SK-N-SH (cell line): ENCODE measurements around the gene NLGN1. TPM values are rescaled to one million over a fixed set of nuclear protein-coding genes. Genes with fewer than 3 reads are reported as not detected.

Source experiments
- CTCF ChIA-PET: fragments of 300-600, 350-600 bp; formaldehyde crosslinking; extraction: SDS; loops from one replicate; lab custom pipeline; 2021; lab: Yijun Ruan, JAX
- POLR2A ChIA-PET: fragments of 350-600 bp; sonication (Branson Sonifier 250); formaldehyde crosslinking; extraction: SDS; loops from one replicate; lab custom pipeline; 2020; ENCODE audit warnings: antibody characterized with exemption, inconsistent platforms; lab: Yijun Ruan, JAX
- DNase-seq: peaks from one replicate; pipeline ENCODE4 v3.0.0; 2012
- H2AFZ ChIP-seq: fragments of 200-600 bp; sonication (generic); 2 replicates; pipeline ENCODE4 v1.8.1; 2016; ENCODE audit warnings: antibody characterized with exemption, mild to moderate bottlenecking, low read depth
- H3F3A ChIP-seq: fragments of 200-600 bp; sonication (generic); replicated peaks from 2 replicates; pipeline ENCODE3; 2016; ENCODE audit warnings: antibody characterized with exemption, mild to moderate bottlenecking; ENCODE audit not compliant: insufficient read depth
- H3K27ac ChIP-seq, 2 experiments: fragments of 200-500 bp in 1 of 2; fragments of 200-600 bp in 1 of 2; sonication (Bioruptor generic) in 1 of 2; sonication (generic), shearing (Covaris generic) in 1 of 2; 2 replicates each; pipeline versions ENCODE4 v1.5.1 to v1.6.1; 2014 to 2016; ENCODE audit warnings: low read depth in 2 of 2, inconsistent platforms in 1 of 2, low read length in 1 of 2, mild to moderate bottlenecking in 1 of 2, mixed read lengths in 1 of 2
- H3K27me3 ChIP-seq: fragments of 200-600 bp; sonication (generic), shearing (Covaris generic); 2 replicates; pipeline ENCODE4 v1.6.1; 2016; ENCODE audit warnings: mixed run types; ENCODE audit not compliant: insufficient read depth
- H3K36me3 ChIP-seq, 2 experiments: fragments of 200-500 bp in 1 of 2; fragments of 200-600 bp in 1 of 2; sonication (Bioruptor generic) in 1 of 2; sonication (generic) in 1 of 2; replicated peaks in 1 of 2; 2 replicates each; pipeline versions ENCODE3 to v1.5.1; 2014 to 2016; ENCODE audit warnings: low read length in 1 of 2, mild to moderate bottlenecking in 1 of 2; ENCODE audit not compliant: insufficient read depth in 2 of 2, control insufficient read depth in 1 of 2
- H3K4me1 ChIP-seq, 2 experiments: fragments of 200-500 bp in 1 of 2; fragments of 200-600 bp in 1 of 2; sonication (Bioruptor generic) in 1 of 2; sonication (generic), shearing (Covaris generic) in 1 of 2; 2 replicates each; pipeline versions ENCODE4 v1.5.1 to v1.6.1; 2014 to 2016; ENCODE audit warnings: low read depth in 1 of 2, low read length in 1 of 2, mixed run types in 1 of 2; ENCODE audit not compliant: insufficient read depth in 2 of 2, control insufficient read depth in 1 of 2
- H3K4me2 ChIP-seq: fragments of 200-600 bp; sonication (generic), shearing (Covaris generic); 2 replicates; pipeline ENCODE4 v1.6.1; 2017; ENCODE audit warnings: mixed run types
- H3K4me3 ChIP-seq, 2 experiments: fragments of 200-500 bp in 1 of 2; fragments of 200-600 bp in 1 of 2; sonication (Bioruptor generic) in 1 of 2; sonication (generic), shearing (Covaris generic) in 1 of 2; 2 replicates each; pipeline versions ENCODE4 v1.5.1 to v1.8.1; 2014 to 2016; ENCODE audit warnings: low read depth in 2 of 2, inconsistent platforms in 1 of 2, low read length in 1 of 2, mild to moderate bottlenecking in 1 of 2, mixed read lengths in 1 of 2, moderate library complexity in 1 of 2
- H3K79me2 ChIP-seq: fragments of 200-600 bp; sonication (generic); 2 replicates; pipeline ENCODE4 v1.8.1; 2017; ENCODE audit warnings: mild to moderate bottlenecking; ENCODE audit not compliant: insufficient read depth
- H3K9ac ChIP-seq: fragments of 200-600 bp; sonication (generic); 2 replicates; pipeline ENCODE4 v1.6.1; 2017; ENCODE audit warnings: mixed run types
- H3K9me2 ChIP-seq: fragments of 200-600 bp; sonication (generic); 2 replicates; pipeline ENCODE4 v1.6.1; 2017; ENCODE audit warnings: mixed run types
- H3K9me3 ChIP-seq: fragments of 200-600 bp; sonication (generic); 2 replicates; pipeline ENCODE4 v1.6.1; 2017; ENCODE audit warnings: mixed run types, mild to moderate bottlenecking, moderate library complexity
- H4K20me1 ChIP-seq: fragments of 200-600 bp; sonication (generic); 2 replicates; pipeline ENCODE4 v1.6.1; 2017; ENCODE audit warnings: mild to moderate bottlenecking, mixed run types; ENCODE audit not compliant: insufficient read depth
- CHD2 ChIP-seq: fragments of 150-350 bp; IDR thresholded peaks from 2 replicates; pipeline ENCODE4 v1.6.1; 2018; ENCODE audit warnings: low read length; ENCODE audit not compliant: partially characterized antibody
- CTCF ChIP-seq: fragments of 200-600 bp; sonication (generic); IDR thresholded peaks from 2 replicates; pipeline ENCODE4 v1.6.1; 2017; ENCODE audit warnings: antibody characterized with exemption, mild to moderate bottlenecking, moderate library complexity
- EP300 ChIP-seq, 2 experiments: IDR thresholded peaks; 2 replicates each; pipeline versions ENCODE4 v1.4.0 to v1.6.1; 2012; ENCODE audit warnings: borderline replicate concordance in 1 of 2, low read depth in 1 of 2, low read length in 1 of 2
- EZH2phosphoT487 ChIP-seq: fragments of 200-600 bp; sonication (generic); IDR thresholded peaks from 2 replicates; pipeline ENCODE4 v1.6.1; 2017; ENCODE audit warnings: low read depth, mixed run types, mild to moderate bottlenecking, antibody characterized with exemption, moderate library complexity, borderline replicate concordance
- JUND ChIP-seq: IDR thresholded peaks from 2 replicates; pipeline ENCODE4 v1.4.0; 2012
- MEF2A ChIP-seq: IDR thresholded peaks from 2 replicates; pipeline ENCODE4 v1.4.0; 2012; ENCODE audit warnings: low read depth, borderline replicate concordance
- MXI1 ChIP-seq: IDR thresholded peaks from 2 replicates; pipeline ENCODE4 v1.6.1; 2012; ENCODE audit warnings: mild to moderate bottlenecking, low read depth, low read length, improper control_type of control experiment
- NFIC ChIP-seq: IDR thresholded peaks from 2 replicates; pipeline ENCODE4 v1.4.0; 2012; ENCODE audit warnings: borderline replicate concordance
- PBX3 ChIP-seq: IDR thresholded peaks from 2 replicates; pipeline ENCODE4; 2012
- REST ChIP-seq: IDR thresholded peaks from 2 replicates; pipeline ENCODE4 v1.6.1; 2012; ENCODE audit warnings: mild to moderate bottlenecking, low read depth, low read length, moderate library complexity
- RFX5 ChIP-seq: IDR thresholded peaks from 2 replicates; pipeline ENCODE4 v1.6.1; 2012; ENCODE audit warnings: mild to moderate bottlenecking, improper control_type of control experiment, low read length
- RXRA ChIP-seq: IDR thresholded peaks from 2 replicates; pipeline ENCODE4 v1.4.0; 2012; ENCODE audit warnings: low read depth, mild to moderate bottlenecking, borderline replicate concordance
- SIN3A ChIP-seq: IDR thresholded peaks from 2 replicates; pipeline ENCODE4 v1.6.1; 2012; ENCODE audit warnings: low read depth, mild to moderate bottlenecking, low read length, moderate library complexity, borderline replicate concordance
- TAF1 ChIP-seq: IDR thresholded peaks from 2 replicates; pipeline ENCODE4 v1.6.1; 2012; ENCODE audit warnings: low read depth, mild to moderate bottlenecking, low read length, moderate library complexity, borderline replicate concordance
- USF2 ChIP-seq: fragments of 150-350 bp; IDR thresholded peaks from 2 replicates; pipeline ENCODE4 v1.6.1; 2017; ENCODE audit warnings: antibody characterized with exemption, low read length, low read depth, borderline replicate concordance
- ZBTB33 ChIP-seq: IDR thresholded peaks from 2 replicates; pipeline ENCODE4 v1.4.0; 2012; ENCODE audit warnings: low read depth, borderline replicate concordance
- WGBS: methylation state at CpG from one replicate; pipeline ENCODE4 v1.1.6; 2017; ENCODE audit warnings: low lambda C conversion rate; 5-methylcytosine and 5-hydroxymethylcytosine counted together
- polyA plus RNA-seq, 3 experiments: library from polyadenylated mRNA; depleted of rRNA; stranded (reverse); fragments of >200 nt; gene quantifications; 2 replicates each; pipeline ENCODE4 v1.2.3, GENCODE V29; 2012

NLGN1 gene
- polyA plus RNA-seq, 1 of the 3 experiments (the other 2 are of a cell fraction): 1.5 TPM

- Histone ChIP-seq H3K36me3 (no peaks in the 10 kb centered on the region), H3K4me3 (no peak overlapping the region), H3K4me1 (peaks cover 0 to 14% of the 10 kb centered on the region in 2 experiments; a peak in 1 of 4 replicates), H3K9me3 (peaks cover 2% of the 10 kb centered on the region; the same call in 1 of the 2 replicates), H3F3A (peaks cover 10% of the 10 kb centered on the region), H3K9ac (no peak overlapping the region), H3K4me2 (no peak overlapping the region), H3K9me2 (no peaks in the 10 kb centered on the region), H3K79me2 (no peaks in the 10 kb centered on the region), H4K20me1 (no peaks in the 10 kb centered on the region), H3K27me3 (no peaks in the 10 kb centered on the region), H3K27ac (no peak overlapping the region), H2AFZ (no peak overlapping the region)
- ChIA-PET CTCF (no interaction called here), POLR2A (no interaction called here)
- no peak for TF ChIP-seq JUND
- no peak for TF ChIP-seq RFX5
- 84% methylated on average over 5 of the region's 5 CpGs for WGBS
- no peak for DNase-seq
Measured at GRCh38 chr3:174197416-174197815, 799.9 kb downstream of the NLGN1 start.

GRCh38 chr3:174198199-174198598, 800.7 kb downstream of the NLGN1 start:
- H3F3A ChIP-seq: peaks cover 10% of the 10 kb centered on the region
- DNase-seq: no peak
- peaks cover 2% of the 10 kb centered on the region; the same call in 1 of the 2 replicates for H3K9me3 ChIP-seq
- H3K4me3 ChIP-seq: no peak overlapping the region
- no peak overlapping the region for H3K27ac ChIP-seq
- no peak for TF ChIP-seq EP300 (IDR thresholded peaks at IDR 0.05; ENCODE audit: borderline replicate concordance in 1 of 2, low read depth in 1 of 2, low read length in 1 of 2)
- no peak for TF ChIP-seq ZBTB33
- TF ChIP-seq JUND: no peak
- no peak for TF ChIP-seq TAF1
- TF ChIP-seq CTCF: no peak
- TF ChIP-seq USF2: no peak
- TF ChIP-seq PBX3: no peak
- TF ChIP-seq SIN3A: no peak
- no peak for TF ChIP-seq CHD2
- TF ChIP-seq MXI1: no peak
- TF ChIP-seq RXRA: no peak
- TF ChIP-seq NFIC: no peak
- no peak for TF ChIP-seq REST
- no peak for TF ChIP-seq MEF2A
- TF ChIP-seq EZH2phosphoT487: no peak
- WGBS: 91% methylated on average over 1 of the region's 1 CpG
- H3K79me2 ChIP-seq: no peaks in the 10 kb centered on the region
- no peak overlapping the region for H3K4me2 ChIP-seq
- ChIA-PET POLR2A (no interaction called here), CTCF (no interaction called here)
- no peaks in the 10 kb centered on the region for H3K9me2 ChIP-seq
- H3K9ac ChIP-seq: no peak overlapping the region
- H2AFZ ChIP-seq: no peak overlapping the region
- H3K27me3 ChIP-seq: no peaks in the 10 kb centered on the region
- H3K4me1 ChIP-seq: peaks cover 0 to 10% of the 10 kb centered on the region in 2 experiments; a peak in 1 of 4 replicates
- no peaks in the 10 kb centered on the region for H4K20me1 ChIP-seq
- no peaks in the 10 kb centered on the region for H3K36me3 ChIP-seq
